C1 segment of cervical spinal cord (tissue), 14 donors: ENCODE results near the gene C6orf120.

Experiments used
- DNase-seq, 14 donors: peaks; one replicate each; lab custom pipeline; 2025; lab: John Stamatoyannopoulos, UW

Gene C6orf120

DNA sequence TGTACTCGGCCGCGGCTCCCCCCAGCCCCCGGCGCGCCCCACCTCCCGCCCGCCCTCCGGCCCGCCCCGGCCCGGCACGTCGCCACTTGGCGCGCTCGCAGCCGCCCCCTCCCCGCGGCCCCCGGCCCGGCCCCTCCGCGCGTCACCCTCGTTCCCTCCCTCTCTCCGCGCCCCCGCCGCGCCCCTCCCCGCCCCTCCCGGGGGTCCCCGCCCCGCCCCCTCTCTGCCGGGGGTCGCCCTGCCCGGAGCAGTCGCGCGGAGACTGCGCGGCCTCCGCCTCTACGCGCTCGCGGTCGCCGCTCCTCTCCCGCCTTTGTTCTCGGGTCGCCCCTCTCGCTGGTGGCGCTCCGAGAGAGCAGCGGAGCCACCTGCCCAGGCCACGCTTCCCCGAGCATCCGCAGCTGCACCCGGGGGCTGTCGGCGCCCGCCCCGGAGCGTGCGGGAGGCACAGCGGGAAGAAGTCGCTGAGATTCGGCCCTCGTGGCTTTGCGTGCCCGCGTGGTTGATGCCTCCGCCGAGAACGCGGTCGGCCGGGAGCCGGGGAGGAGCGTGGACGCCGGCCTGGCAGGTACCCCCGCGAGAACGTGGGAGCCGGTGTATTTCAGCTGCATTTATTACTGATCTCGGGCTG is 22.7 kb downstream of the C6orf120 start, which contains the start of gene PHF10:
PHF10 (minus strand) TSS at position 7 of the 631 bp plus-strand sequence. CDS start 569 bp downstream, outside the sequence.
- DNase-seq: peak in 13 of 14 donors; percentile 13 to 81 (median 62)

DNA sequence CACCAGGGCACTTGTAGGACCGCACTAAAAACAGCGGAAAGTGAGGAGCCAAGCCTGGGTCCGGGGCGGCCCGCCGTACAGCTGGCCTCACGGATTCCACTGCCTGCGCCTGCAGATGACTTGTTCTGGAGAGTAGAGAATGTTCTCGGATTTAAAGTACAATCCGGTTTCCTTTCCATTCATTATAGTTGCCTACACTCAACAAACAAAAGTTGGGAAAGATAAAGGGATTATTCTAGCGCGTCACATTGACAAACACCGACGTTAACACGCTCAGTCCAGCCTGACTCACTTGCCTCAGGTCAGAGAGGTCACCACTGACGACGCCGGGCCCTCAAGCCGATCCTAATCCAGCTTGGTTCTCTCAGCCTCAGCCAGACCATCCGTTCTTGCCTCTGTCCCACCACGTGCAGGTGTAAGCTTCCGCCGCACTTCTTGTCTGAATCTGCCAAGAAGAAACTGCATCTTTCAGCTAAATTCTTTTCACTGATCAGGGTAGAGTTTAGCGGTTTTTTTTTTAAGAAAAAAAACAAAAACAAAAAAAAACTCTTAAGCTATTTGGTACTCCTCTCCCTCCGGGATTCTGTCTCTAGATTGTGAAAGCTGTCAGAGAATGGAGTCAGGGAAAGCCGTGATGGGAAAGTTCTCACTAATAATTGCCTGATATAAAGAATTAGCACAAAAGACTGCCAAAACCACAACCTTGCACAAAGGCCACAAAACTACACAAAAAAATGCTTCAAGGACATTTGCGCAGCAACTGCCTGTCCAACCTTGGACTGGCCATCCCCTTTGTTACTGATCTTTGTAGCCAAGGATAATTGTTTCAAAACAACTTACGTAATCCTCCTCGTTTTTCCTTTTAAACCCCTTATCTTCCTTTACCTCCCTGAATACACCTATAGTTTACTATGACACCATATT is 23.5 kb downstream of the C6orf120 start:
- DNase-seq: peak in 11 of 14 donors; percentile 2 to 62 (median 35)

DNA sequence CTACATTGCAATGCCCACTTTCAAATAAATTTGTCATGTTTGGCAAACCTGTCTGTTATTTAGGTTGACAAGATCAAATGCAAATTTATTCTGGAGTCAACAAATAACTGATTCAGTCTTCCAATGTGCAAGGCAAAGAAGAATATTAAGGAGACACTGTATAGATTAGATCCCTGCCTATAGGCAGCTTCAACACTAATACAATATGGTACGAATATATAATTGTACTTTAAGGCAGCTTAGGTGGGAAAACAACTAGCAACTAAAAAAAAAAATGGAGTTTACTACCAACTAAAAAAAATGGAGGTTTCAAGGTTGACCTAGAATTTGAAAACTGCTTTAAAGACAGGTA is 24.1 kb downstream of the C6orf120 start:
- DNase-seq: no peak

DNA sequence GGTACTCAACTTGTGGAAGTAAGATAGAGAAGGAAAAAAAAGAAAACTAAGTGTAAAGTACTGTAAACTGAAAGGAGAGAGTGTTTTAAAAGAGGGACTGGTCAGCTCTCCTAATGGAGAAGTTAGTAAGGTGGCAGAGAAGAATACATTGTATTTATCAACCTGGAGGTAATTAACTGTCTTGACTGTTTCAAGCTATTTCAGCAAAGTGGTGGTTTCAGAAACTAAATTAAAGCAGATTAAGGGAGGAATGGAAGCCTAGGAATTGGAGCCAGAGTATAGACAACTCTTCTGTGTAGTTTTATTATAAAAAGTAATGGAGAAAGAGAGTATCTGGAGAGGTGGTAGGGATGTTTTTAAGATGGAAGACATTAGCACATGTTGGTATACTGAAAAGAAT is 25.0 kb downstream of the C6orf120 start:
- no peak for DNase-seq

DNA sequence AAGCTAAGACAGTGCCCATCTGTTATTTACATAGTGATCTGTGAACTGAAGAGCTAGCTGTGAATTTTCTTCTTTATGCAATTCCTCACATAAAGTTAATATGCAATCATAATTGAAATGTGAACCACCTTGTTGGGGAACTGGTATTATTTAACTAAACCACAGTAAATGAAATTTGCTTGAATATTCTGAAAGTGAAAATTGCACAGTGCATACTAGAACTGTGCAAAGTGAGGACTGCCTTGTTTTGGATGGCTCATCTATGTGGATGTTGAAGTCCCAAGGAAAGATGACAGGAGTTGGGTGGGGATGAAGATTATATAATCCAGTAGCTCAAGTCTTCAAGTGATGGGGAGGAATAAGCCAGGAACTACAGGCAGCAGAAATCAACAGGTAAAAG is 28.0 kb downstream of the C6orf120 start:
- no peak for DNase-seq

DNA sequence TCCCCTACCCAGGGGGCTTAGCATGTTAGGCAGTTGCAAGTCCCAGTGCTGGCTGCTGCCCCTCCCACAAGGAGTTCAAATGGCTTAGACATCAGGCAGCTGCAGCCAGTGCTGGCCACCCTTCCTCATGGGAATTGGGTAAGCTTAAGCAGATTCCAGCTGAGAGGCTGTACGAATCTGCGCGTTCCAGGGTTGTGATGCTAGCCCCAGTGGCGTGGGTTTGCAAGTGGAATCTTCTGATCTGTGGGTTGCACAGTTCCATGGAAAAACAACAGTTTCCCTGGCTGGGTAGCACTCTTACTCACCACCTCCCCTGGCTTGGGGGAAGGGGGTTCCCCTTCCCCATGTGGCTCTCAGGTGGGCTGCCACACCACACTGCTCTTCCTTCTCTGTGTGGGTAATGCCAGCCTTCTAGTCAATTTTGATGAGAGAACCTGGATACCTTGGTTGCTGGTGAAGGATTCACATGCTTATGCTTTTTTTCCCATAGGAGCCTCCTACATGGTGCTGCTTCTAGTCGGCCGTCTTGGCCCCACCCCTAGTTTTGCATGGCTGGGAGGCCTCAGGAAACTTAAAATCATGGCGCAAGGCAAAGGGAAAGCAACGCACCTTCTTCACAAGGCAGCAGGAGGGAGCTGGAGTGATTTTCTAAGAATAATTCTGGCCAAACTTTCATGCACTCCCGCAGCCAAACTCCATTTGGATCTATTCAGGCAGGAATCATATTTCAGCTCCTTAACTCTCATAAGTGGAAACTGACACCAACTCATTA is 36.5 kb downstream of the C6orf120 start:
- no peak for DNase-seq

DNA sequence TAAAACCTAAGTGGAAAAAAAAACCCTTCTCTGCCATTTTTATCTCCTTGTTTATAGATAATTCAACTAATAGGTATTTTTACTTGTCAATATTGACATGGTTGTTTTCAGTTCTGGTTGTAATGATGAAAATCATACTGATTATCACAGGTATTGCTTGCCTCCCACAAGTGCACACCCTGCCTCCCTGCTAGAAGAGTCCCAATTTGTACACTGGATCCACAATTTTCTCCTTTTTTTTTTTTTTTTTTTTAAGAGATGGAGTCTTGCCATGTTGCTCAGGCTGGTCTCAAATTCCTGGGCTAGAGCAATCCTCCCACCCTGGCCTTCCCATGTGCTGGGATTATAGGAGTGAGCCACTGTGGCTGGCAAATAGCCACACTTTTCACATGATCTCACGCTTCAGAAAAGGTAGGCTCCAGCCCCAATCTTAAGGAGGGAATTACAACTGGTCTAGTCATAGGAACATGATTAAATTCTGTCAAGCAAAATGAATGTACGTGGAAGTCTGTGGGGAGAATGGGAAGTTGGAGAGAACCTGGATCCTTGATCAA is 37.1 kb downstream of the C6orf120 start:
- no peak for DNase-seq

DNA sequence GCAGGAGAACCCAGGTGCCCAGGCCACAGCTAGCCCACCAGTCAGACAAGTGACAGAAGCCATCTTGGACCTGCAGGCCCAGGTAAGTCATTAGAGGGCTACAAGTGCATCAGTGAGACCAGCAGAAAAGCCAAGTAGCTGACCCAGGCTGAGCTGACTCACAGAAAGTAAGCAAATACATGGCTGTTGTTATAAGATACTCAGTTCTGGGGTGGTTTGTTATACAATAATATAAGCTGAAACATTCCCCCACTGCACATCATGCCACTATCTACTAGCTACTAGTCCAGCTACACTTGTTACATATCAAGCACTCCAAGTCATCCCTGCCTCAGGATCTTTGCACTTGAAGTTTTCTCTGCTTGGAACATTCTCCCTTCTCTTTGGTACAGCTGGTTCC is 39.4 kb downstream of the C6orf120 start:
- DNase-seq: no peak

DNA sequence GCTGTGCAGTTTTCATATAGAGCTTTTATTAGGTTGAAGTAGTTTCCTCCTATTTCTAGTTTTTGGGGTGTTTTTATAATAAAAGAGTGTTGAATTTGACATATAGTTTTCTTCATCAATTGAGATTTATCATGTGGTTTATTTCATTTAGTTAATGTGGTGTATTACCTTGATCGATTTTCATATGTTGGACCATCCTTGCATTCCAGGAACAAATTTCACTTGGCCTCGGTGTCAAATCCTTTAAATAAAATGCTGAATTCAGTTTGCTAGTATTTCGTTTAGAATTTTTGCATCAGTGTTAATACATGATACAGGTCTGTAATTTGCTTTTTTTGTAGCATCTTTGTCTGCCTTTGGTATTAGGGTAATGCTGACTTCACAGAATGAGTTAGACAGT is 43.5 kb downstream of the C6orf120 start:
- no peak for DNase-seq

DNA sequence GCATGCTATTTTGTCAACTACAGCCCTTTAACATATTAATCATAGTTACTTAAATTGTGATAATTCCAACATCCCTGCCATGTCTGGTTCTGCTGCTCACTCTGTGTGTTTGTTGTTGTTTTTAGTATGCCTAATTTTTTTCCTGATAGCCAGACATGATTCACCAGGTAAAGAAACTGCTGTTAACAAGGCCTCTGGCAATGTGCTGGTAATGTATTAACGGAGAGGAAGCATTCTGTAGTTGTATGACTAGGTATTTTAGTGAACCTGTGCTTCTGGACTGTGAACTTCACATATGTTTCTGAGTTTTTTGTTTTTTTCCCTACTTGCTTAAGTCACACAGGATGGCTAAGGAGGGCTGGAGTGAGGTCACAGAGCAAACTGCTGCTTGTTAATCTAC is 44.6 kb downstream of the C6orf120 start:
- DNase-seq: no peak

DNA sequence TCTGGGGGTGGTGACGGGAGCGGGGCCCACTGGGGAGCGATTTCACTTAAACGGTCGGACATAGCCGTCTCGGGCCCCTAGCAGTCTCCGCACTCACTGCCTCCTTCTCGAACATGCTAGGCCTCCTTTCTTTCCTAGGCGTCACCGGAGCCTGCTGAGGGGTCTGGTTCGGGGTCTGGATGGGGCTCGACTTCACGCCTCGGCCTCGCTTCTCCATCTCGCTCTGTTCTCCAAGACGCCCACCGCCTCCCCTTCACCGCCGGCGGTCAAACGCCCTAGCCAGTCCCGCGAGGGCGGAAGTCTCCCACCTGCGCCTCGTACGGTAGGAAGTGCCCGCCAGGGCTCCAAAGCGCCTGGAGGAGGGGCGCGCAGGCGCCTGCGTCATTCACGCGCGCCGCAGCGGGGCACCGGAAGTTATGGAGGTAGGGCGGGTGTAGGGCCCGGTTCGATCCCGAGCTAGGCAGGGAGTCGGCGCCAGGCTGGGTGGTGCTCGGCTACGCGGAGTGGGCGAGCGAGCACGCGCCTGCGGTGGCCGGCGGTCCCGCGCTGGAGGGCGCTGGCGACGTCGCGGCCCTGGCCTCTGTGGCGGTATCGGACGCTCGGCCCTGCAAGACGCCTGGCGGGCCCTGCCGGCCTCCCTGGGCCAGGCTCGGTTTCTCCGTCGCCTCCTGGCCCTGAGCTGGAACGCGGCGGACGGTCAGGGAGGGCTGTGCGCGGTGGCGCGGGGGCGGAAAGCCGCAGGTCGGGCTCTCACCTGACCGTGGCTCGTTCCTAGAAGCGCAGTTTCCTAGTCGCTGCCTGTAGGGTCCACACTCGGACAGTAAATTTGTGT is 49.5 kb downstream of the C6orf120 start, which contains the start of the genes DYNLT2 and ERMARD:
DYNLT2 (minus strand) TSS at position 331 of the 832 bp plus-strand sequence; CDS start at position 217, 114 bp downstream.
ERMARD (plus strand) TSS at position 381 of the 832 bp plus-strand sequence; CDS start at position 417, 36 bp downstream.
- peak; percentile 69 to 96 (median 89) for DNase-seq

DNA sequence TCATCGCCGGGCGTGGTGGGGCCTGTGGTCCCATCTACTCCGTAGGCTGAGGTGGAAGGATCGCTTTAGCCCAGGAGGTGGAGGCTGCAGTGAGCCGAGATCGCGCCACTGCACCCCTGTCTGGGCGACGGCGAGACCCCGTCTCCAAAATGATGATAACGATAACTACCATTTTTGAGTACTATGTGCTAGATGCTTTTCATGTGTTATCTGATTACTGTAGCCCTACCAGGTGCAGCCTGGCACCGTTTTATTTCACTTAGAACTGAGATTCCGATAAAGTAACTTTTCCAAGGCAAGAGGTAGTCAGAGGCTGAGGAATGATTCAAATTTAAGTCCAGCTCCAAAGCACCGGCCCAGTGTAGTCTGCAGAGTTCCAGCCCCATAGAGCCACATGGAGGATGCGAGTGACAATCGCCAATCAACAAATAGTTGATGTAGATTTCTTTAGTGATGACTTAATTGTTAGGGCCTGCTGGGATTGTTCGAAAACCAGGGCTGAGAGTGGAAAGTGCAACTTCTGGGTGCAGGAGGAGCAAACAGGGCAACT is 50.2 kb downstream of the C6orf120 start:
- peak in 4 of 14 donors; percentile 7 to 37 (median 31) for DNase-seq
